ENCODE data around the gene DYDC2.
"Not testable (repeated sequence)": the region's sequence is repeated elsewhere in the genome, so short reads cannot be mapped to it uniquely, and the experiment has no call there.

DYDC2 gene

GRCh38 chr10:80356563-80356988 is at the start of gene DYDC2, which contains the start of gene DYDC1:
Gene DYDC2, plus strand, starts transcription at chr10:80356781. Its CDS starts 5,663 bp downstream, at chr10:80362444.
Gene DYDC1, minus strand, starts transcription at chr10:80356755. Its CDS starts 4,154 bp downstream, at chr10:80352601.
- peak in 12 of 56 donors; percentile 6 to 54 (median 20) for DNase-seq

GRCh38 chr10:80313523-80313922 is 43.1 kb upstream of the DYDC2 start:
- DNase-seq, result no peak

GRCh38 chr10:80315391-80315790 is 41.2 kb upstream of the DYDC2 start:
- no peak for DNase-seq

GRCh38 chr10:80318742-80319141 is 37.8 kb upstream of the DYDC2 start:
- no peak for DNase-seq

GRCh38 chr10:80319318-80319717 is 37.3 kb upstream of the DYDC2 start:
- DNase-seq, result no peak

- no peak for DNase-seq
These were observed 36.8 kb upstream of the DYDC2 start for GRCh38 chr10:80319725-80320290.

GRCh38 chr10:80320377-80320776 is 36.2 kb upstream of the DYDC2 start:
- no peak for DNase-seq

- no peak for DNase-seq
These were observed 35.4 kb upstream of the DYDC2 start for GRCh38 chr10:80321183-80321582.

GRCh38 chr10:80322158-80322557 is 34.4 kb upstream of the DYDC2 start:
- DNase-seq, result no peak

GRCh38 chr10:80322711-80323110 is 33.9 kb upstream of the DYDC2 start:
- DNase-seq, result no peak

- DNase-seq, result no peak
These were observed 33.3 kb upstream of the DYDC2 start for GRCh38 chr10:80323311-80323710.

GRCh38 chr10:80324086-80324485 is 32.5 kb upstream of the DYDC2 start:
- no peak for DNase-seq

GRCh38 chr10:80324891-80325364 is 31.7 kb upstream of the DYDC2 start:
- DNase-seq, result no peak

- no peak for DNase-seq
These were observed 22.6 kb upstream of the DYDC2 start for GRCh38 chr10:80333983-80334382.

GRCh38 chr10:80344276-80344675 is 12.3 kb upstream of the DYDC2 start:
- DNase-seq, result no peak

GRCh38 chr10:80344912-80345311 is 11.7 kb upstream of the DYDC2 start:
- no peak for DNase-seq

- no peak for DNase-seq
These were observed 6.3 kb upstream of the DYDC2 start for GRCh38 chr10:80350251-80350650.

GRCh38 chr10:80351220-80351619 is 5.4 kb upstream of the DYDC2 start:
- no peak for DNase-seq

- DNase-seq, result peak in 2 of 56 donors; percentile 10 to 54
These were observed 639 bp downstream of the DYDC2 start for GRCh38 chr10:80356989-80357850.

- DNase-seq, result no peak
These were observed 1.2 kb downstream of the DYDC2 start for GRCh38 chr10:80357851-80358125.

GRCh38 chr10:80358925-80359324 is 2.3 kb downstream of the DYDC2 start:
- DNase-seq, result not testable (repeated sequence)

- no peak for DNase-seq
These were observed 3.1 kb downstream of the DYDC2 start for GRCh38 chr10:80359644-80360043.

GRCh38 chr10:80365510-80365909 is 8.9 kb downstream of the DYDC2 start:
- DNase-seq, result no peak

Data from amygdala (tissue), 56 donors.